Activated naive CD8-positive, alpha-beta T cell treated with anti-CD3 and anti-CD28 coated beads, Interleukin-2, amount 50 U/mL, for 24 hours (primary cell): ENCODE measurements around the gene MTHFD2L.

Source experiments
- ATAC-seq: fragments of 150-1000 bp; cut with Tn5 transposase; one replicate; pipeline ENCODE4 v1.10.0; 2021
- DNase-seq: peaks from one replicate; pipeline ENCODE4 v3.0.0; 2021
- H3K27ac Mint-ChIP-seq: one replicate; pipeline ENCODE4 v1.8.0; 2021; ENCODE audit warnings: mild to moderate bottlenecking, mixed read lengths
- H3K27me3 Mint-ChIP-seq: one replicate; pipeline ENCODE4 v1.8.0; 2021; ENCODE audit warnings: mixed read lengths
- H3K36me3 Mint-ChIP-seq: one replicate; pipeline ENCODE4 v1.8.0; 2021; ENCODE audit warnings: low read depth, mixed read lengths
- H3K4me1 Mint-ChIP-seq: one replicate; pipeline ENCODE4 v1.8.0; 2021; ENCODE audit warnings: mixed read lengths
- H3K4me3 Mint-ChIP-seq: one replicate; pipeline ENCODE4 v1.8.0; 2021; ENCODE audit warnings: mild to moderate bottlenecking, moderate library complexity, mixed read lengths
- H3K9me3 Mint-ChIP-seq: one replicate; pipeline ENCODE4 v1.8.0; 2021; ENCODE audit warnings: mixed read lengths

MTHFD2L gene

DNA sequence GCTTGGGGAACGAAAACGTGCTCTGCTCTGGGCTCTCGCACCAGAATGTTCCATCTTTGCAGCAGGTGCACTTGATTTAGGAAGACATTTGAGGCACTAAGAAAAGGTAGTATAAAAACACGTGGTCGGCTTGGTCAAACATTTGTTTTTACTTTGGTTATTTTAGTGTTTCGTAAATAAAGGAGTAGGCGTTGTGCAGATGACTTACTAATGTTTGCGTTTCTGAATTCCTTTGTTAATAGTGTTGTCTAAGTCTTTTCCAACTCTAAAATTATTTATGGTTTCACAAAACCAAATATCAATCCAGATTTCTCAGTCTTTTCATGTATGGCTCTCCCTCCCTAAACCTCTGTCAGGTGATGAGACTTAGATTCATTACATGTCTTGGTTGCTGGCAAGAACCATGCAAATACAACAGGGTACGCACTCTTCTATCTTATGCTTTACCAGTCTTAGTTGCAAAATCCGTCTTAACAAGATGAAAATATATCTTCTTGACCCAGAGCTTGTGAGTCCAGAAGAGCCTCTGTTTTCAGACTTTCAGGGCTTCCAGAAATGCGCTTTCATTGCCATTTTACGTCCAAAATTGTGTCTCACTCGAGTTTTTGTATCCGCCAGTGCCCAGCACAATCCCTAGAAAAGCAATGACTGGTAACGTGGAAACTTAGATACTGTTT lies 686 bp downstream of the MTHFD2L start:
- DNase-seq (no peak), ATAC-seq (no peak)
- Mint-ChIP-seq H3K9me3 (no peaks in the 10 kb centered on the region), H3K27ac (peak overlapping the region; percentile 93), H3K4me1 (peaks cover 27% of the 10 kb centered on the region), H3K4me3 (peak overlapping the region; percentile 93), H3K27me3 (no peaks in the 10 kb centered on the region), H3K36me3 (peaks cover 39% of the 10 kb centered on the region)

DNA sequence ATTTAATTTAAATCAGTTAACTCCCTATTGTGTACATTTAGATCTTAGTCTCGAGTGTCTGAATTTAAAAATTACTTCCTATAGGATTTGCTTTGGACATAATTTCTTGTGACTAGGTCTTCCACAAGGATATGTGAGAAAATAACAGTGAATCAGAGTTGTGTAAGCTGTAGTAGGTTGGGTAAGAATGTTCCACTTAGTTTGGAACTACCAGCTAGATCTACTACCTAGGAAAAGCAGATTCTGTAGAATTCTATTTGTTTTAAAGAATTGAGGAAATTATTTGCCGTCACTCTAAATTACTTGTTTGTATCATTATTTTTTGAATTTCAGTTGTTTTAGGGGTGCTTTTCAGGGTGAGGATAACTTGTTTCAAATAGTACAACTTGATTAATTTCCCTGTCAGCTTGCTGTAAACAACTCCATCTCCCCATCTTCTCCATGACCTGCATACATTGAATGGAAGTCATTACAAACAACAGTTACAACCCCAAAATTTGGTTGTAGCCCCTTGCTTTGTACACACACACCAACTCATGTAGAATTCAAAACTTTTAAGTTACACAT lies 1.3 kb downstream of the MTHFD2L start:
- peak overlapping the region; percentile 93 for H3K27ac Mint-ChIP-seq
- ATAC-seq = no peak
- H3K27me3 Mint-ChIP-seq = no peaks in the 10 kb centered on the region

DNA sequence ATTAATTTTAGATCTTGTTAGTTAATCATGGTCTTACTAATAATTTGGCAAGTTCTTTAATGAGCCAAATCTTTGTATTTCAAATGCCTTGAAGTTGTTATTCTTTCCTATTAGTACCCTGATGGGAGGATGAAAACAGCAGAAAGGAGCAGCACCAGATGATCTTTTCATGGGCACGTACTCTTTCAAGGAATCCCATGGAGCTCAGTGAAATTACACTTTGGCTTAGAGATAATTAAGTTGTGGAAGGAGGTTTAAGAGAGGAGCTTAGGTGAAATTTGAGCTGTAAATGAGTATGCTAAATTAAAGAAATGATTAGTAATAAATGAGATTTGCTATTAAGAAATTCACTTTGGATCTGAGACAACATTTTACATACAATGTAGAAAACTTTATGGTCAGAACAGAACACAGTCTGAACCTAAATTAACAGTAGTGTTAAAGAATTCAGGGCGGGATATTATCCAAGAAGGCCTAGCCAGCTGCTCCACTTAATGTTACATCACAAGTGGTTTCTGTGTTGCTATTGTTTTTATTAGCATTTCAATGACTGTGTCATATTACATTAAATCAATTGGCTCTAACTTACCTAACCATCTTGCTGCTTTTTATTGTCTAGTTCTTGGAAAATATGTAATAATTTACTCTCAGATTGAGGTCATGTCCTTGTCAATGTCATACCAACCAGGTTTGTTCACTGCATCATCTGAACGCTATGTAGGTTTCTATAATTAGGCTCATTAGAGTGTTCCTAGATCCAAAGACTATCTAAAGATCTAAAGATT lies 3.9 kb downstream of the MTHFD2L start:
- Mint-ChIP-seq H3K4me1 (peaks cover 29% of the 10 kb centered on the region), H3K9me3 (no peaks in the 10 kb centered on the region), H3K36me3 (peaks cover 51% of the 10 kb centered on the region), H3K4me3 (no peak overlapping the region), H3K27me3 (no peaks in the 10 kb centered on the region), H3K27ac (no peak overlapping the region)
- no peak for DNase-seq
- ATAC-seq = no peak

More for the DNA sequence above, 1.3 kb downstream of the MTHFD2L start:
- H3K4me1 Mint-ChIP-seq = peaks cover 27% of the 10 kb centered on the region
- peaks cover 40% of the 10 kb centered on the region for H3K36me3 Mint-ChIP-seq
- H3K4me3 Mint-ChIP-seq = peak overlapping the region; percentile 93
- DNase-seq = no peak
- no peaks in the 10 kb centered on the region for H3K9me3 Mint-ChIP-seq

DNA sequence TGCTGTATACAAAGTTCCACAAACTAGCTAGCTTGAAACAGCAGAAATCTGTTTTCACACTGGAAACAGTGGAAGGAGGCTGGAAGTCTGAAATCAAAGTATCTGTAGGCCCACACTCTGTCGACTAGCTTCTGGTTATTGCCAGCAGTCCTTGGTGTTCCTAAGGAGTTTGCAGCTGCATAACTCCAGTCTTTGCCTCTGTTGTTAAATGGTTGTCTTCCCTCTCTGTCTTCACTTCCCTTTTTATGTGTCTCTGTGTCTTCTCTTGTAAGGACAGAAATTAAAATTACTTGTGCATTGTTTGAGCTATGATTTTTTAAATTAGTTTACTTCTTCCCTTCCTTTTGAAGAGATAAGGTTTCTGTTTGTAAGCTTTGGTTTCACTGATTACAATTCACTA lies 8.2 kb downstream of the MTHFD2L start:
- H3K36me3 Mint-ChIP-seq = peaks cover 28% of the 10 kb centered on the region
- peaks cover 20% of the 10 kb centered on the region for H3K4me1 Mint-ChIP-seq
- H3K27ac Mint-ChIP-seq = no peak overlapping the region
- H3K4me3 Mint-ChIP-seq = no peak overlapping the region
- H3K9me3 Mint-ChIP-seq = peaks cover 4% of the 10 kb centered on the region
- no peaks in the 10 kb centered on the region for H3K27me3 Mint-ChIP-seq
- DNase-seq = no peak
- no peak for ATAC-seq

DNA sequence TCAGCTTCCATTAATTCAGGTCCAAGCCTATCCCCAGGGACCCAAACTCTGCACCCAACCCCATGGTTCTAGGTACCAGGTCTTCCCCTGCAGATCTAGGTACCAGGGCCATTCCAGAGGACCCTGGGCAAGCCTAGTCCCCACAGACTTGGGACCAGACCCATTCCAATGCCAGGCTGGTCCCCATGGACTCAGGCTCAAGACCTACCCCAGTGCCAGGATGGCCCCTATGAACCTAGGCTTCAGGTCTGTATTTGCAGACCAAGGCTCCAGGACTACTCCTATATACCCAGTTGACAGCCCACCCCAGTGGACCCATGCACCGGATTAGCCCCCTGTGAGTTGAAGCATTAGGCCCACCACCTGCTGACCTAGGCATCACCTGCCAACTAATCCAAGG lies 8.9 kb downstream of the MTHFD2L start:
- DNase-seq = no peak
- H3K36me3 Mint-ChIP-seq = peaks cover 22% of the 10 kb centered on the region

DNA sequence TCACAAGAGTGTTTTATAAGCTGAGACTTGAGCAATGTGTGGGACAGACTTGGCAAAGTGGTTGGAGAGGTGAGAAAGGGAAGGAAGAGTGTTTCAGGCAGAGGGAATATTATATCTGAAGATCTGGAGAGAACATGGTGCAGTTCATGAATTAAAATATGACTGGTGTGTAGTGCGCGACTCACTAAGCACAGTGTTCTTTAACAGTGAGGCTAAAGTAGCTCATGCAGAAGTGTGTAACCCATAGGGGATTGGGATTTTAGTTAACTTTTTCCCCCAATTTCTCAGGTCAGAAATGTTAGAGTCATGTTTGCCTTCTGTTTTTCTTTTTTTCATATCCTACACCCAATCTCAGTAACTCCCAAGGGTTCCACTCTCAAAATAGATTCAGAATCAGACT lies 9.7 kb downstream of the MTHFD2L start:
- H3K4me1 Mint-ChIP-seq = peaks cover 14% of the 10 kb centered on the region

More for the DNA sequence above, 8.9 kb downstream of the MTHFD2L start:
- H3K4me1 Mint-ChIP-seq = peaks cover 14% of the 10 kb centered on the region
- no peaks in the 10 kb centered on the region for H3K27me3 Mint-ChIP-seq
- no peak overlapping the region for H3K4me3 Mint-ChIP-seq
- H3K9me3 Mint-ChIP-seq = peaks cover 4% of the 10 kb centered on the region
- H3K27ac Mint-ChIP-seq = no peak overlapping the region
- peak; percentile 46 for ATAC-seq

DNA sequence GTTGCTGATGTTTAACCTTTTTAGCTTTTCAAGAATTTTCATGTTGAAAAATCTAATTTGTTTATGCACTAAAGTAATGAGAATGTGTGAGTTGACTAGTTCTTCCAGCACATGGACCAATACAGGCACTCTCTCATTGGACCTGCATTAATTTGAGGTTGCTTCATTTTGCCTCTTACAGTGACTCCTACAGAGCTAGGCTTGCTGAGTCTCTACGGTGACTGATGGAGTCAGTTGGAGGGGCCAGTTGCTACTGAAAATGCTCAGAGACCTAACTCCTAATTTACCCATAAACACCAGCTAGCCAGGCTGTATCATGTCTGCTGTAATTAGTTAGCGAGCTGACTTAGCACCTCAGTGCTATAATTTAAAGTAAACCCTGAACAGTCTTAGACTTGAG lies 10.9 kb downstream of the MTHFD2L start:
- no peak overlapping the region for H3K27ac Mint-ChIP-seq
- ATAC-seq (no peak), DNase-seq (no peak)
- H3K4me3 Mint-ChIP-seq = no peak overlapping the region
- H3K4me1 Mint-ChIP-seq = peaks cover 14% of the 10 kb centered on the region
- H3K36me3 Mint-ChIP-seq = peaks cover 12% of the 10 kb centered on the region
- H3K9me3 Mint-ChIP-seq = peaks cover 4% of the 10 kb centered on the region
- H3K27me3 Mint-ChIP-seq = no peaks in the 10 kb centered on the region

More for the DNA sequence above, 9.7 kb downstream of the MTHFD2L start:
- H3K4me3 Mint-ChIP-seq = no peak overlapping the region
- H3K36me3 Mint-ChIP-seq = peaks cover 14% of the 10 kb centered on the region
- DNase-seq (no peak), ATAC-seq (no peak)
- H3K27me3 Mint-ChIP-seq = no peaks in the 10 kb centered on the region
- H3K27ac Mint-ChIP-seq = no peak overlapping the region
- H3K9me3 Mint-ChIP-seq = peaks cover 4% of the 10 kb centered on the region

DNA sequence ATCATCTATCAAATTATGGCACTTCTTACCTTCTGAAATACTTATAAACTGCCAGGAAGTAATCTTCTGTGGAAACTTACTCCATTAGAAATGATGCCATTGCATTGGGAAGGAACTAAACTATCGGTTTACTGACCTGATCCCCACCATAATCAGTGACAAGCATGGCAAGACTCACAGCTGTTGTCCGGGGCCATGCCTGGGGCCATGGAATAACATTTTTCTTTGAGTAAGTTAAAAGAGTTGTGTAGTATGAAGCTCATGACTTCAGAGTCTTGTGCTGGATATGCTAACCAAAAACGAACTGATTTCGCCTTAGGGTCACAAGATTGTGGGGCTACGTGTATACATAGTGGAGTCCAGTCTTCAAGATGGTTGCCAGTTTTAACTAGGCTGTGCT lies 15.4 kb downstream of the MTHFD2L start:
- H3K4me1 Mint-ChIP-seq = peaks cover under 1% of the 10 kb centered on the region
- DNase-seq (no peak), ATAC-seq (no peak)
- H3K36me3 Mint-ChIP-seq = peaks cover 3% of the 10 kb centered on the region
- H3K27me3 Mint-ChIP-seq = no peaks in the 10 kb centered on the region
- peaks cover 4% of the 10 kb centered on the region for H3K9me3 Mint-ChIP-seq
- no peak overlapping the region for H3K4me3 Mint-ChIP-seq
- no peak overlapping the region for H3K27ac Mint-ChIP-seq

DNA sequence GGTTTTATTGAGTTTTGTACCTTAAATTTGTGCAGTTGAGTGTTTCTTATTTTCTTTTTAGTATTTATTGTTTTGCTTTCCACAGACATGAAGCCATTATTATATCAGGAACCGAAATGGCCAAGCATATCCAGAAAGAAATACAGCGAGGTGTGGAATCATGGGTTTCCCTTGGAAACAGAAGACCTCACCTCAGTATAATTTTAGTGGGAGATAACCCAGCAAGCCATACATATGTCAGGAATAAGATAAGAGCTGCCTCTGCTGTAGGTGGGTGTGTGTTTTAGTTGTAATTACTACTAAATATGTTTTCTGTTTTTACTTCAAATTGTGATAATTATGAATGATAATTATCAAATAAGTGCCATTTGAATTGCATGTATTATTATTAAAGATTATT lies 16.5 kb downstream of the MTHFD2L start:
- H3K4me3 Mint-ChIP-seq = no peak overlapping the region
- peaks cover 4% of the 10 kb centered on the region for H3K9me3 Mint-ChIP-seq
- DNase-seq (no peak), ATAC-seq (no peak)
- peaks cover 3% of the 10 kb centered on the region for H3K36me3 Mint-ChIP-seq
- no peak overlapping the region for H3K27ac Mint-ChIP-seq
- H3K27me3 Mint-ChIP-seq = no peaks in the 10 kb centered on the region
- no peaks in the 10 kb centered on the region for H3K4me1 Mint-ChIP-seq

DNA sequence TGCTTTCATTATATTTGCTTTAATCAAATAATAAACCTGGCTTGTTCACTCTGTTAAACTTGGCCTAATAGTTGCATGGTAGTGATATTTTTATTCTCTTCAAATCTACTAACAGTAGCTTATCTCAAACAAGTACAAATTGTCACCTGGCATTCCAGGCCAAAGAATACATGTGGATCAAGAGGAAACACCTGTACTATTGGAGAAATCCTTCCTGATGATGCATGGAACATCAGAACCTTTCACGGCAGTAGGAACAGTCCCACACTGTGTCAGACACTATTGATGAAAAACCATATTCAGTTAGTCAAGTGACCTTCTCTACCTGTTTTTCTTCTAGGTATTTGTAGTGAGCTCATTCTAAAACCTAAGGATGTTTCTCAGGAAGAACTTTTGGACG lies 17.0 kb downstream of the MTHFD2L start:
- H3K27me3 Mint-ChIP-seq = no peaks in the 10 kb centered on the region
- peaks cover 4% of the 10 kb centered on the region for H3K9me3 Mint-ChIP-seq
- peaks cover 3% of the 10 kb centered on the region for H3K36me3 Mint-ChIP-seq
- H3K4me1 Mint-ChIP-seq = no peaks in the 10 kb centered on the region
- H3K27ac Mint-ChIP-seq = no peak overlapping the region
- H3K4me3 Mint-ChIP-seq = no peak overlapping the region
- no peak for ATAC-seq
- DNase-seq = no peak

DNA sequence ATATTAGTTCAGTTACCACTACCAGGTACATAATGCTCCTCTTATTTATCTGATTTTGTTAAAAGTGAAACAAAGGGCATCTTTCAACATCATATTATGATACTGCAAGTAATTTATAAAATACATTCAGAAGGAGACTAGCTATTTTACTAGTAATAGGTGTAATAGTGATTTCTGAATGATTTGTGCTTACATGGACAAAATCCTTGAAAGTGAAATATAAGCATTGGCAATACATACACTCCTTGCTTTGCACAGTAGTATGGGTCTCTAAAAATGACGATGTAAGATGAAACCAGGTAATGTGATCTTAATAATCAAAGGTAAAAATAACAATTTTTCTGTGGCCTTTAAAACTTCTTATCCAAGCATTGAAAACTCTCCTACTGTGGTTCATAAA lies 17.5 kb downstream of the MTHFD2L start:
- H3K4me1 Mint-ChIP-seq = no peaks in the 10 kb centered on the region
- no peaks in the 10 kb centered on the region for H3K27me3 Mint-ChIP-seq
- DNase-seq (no peak), ATAC-seq (no peak)
- H3K4me3 Mint-ChIP-seq = no peak overlapping the region
- H3K27ac Mint-ChIP-seq = no peak overlapping the region
- H3K36me3 Mint-ChIP-seq = peaks cover 3% of the 10 kb centered on the region
- H3K9me3 Mint-ChIP-seq = peaks cover under 1% of the 10 kb centered on the region

DNA sequence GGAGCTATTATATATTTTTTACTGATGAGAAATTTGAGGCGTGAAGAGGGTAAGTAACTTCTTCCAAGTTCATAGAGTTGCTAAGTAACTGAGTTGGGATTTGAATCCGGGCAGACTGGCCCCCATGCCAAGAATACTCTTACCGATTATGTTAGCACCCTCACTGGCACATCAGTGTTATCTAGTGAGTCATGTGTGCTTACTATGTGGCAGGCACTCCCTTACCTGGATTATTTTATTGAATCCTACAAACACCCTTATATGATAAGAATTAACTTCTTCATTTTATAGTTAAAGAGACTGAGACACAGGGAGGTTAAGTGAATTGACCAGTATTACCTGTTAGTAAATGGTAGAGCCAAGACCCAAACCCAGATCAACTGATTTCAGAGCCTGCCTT lies 20.9 kb downstream of the MTHFD2L start:
- DNase-seq (no peak), ATAC-seq (no peak)
- H3K27ac Mint-ChIP-seq = no peak overlapping the region
- H3K4me1 Mint-ChIP-seq = no peaks in the 10 kb centered on the region
- H3K4me3 Mint-ChIP-seq = no peak overlapping the region
- H3K36me3 Mint-ChIP-seq = peaks cover 3% of the 10 kb centered on the region
- no peaks in the 10 kb centered on the region for H3K9me3 Mint-ChIP-seq
- H3K27me3 Mint-ChIP-seq = no peaks in the 10 kb centered on the region

DNA sequence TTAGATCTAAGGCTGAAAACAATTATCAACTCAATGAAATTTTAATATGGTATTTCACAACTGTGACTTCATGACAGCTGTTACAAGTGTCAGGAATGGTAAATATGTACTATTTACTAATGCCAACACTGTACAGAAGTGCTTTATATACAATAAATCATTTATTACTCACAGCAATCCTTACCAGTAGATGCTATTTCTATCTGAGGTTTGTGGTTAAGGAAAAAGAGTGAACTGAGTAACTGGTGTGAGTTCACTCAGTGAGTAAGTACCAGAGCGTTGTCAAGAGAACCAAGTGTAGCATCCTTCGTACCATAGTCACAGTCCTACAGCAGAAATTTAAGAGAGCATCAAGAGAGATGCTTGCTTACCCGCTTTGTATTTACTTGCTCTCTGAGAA lies 23.3 kb downstream of the MTHFD2L start:
- ATAC-seq (peak; percentile 77), DNase-seq (no peak)
- Mint-ChIP-seq H3K27me3 (no peaks in the 10 kb centered on the region), H3K4me1 (no peaks in the 10 kb centered on the region), H3K9me3 (no peaks in the 10 kb centered on the region), H3K36me3 (peaks cover 3% of the 10 kb centered on the region), H3K27ac (no peak overlapping the region), H3K4me3 (no peak overlapping the region)

DNA sequence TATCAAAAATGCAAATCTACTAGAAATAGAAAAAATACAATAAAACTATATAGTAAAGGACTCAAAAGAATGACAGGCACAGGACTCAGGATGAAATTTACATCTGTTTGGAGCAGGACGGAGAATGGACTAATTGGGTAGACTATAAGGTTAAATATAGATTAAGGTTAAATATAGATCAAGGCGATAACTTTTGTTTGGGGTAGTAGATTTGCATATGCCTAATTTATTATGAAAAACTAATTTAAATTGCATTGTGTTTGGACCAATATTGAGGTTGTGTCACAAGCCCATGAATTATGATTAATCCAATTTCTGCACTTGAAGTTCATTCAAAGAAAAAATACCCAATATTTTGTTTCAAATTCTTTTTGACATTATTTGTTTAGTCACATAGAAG lies 31.0 kb downstream of the MTHFD2L start:
- Mint-ChIP-seq H3K27ac (no peak overlapping the region), H3K4me1 (no peaks in the 10 kb centered on the region), H3K4me3 (no peak overlapping the region), H3K9me3 (no peaks in the 10 kb centered on the region), H3K27me3 (no peaks in the 10 kb centered on the region), H3K36me3 (no peaks in the 10 kb centered on the region)
- ATAC-seq (no peak), DNase-seq (no peak)
